BLaER1 treated with 17β-estradiol and CSF1 and Interleukin-3, amounts not matched to agents 10 nM and 100 nM (cell line): ENCODE data around the gene CNOT11.
"Not testable (repeated sequence)": the region's sequence is repeated elsewhere in the genome, so short reads cannot be mapped to it uniquely, and the experiment has no call there.

Experiments
- H3K27ac ChIP-seq, 11 experiments: shearing (Covaris generic); formaldehyde crosslinking; 2 replicates each; pipeline ENCODE4 v1.8.1; 2022
- H3K27me3 ChIP-seq, 11 experiments: shearing (Covaris generic); formaldehyde crosslinking; 2 replicates each; pipeline ENCODE4 v1.8.1; 2022
- H3K36me3 ChIP-seq, 11 experiments: shearing (Covaris generic); formaldehyde crosslinking; 2 replicates each; pipeline ENCODE4 v1.8.1; 2022
- H3K4me1 ChIP-seq, 10 experiments: shearing (Covaris generic); formaldehyde crosslinking; 2 replicates each; pipeline ENCODE4 v1.8.1; 2022
- H3K4me2 ChIP-seq, 11 experiments: shearing (Covaris generic); formaldehyde crosslinking; 2 replicates each; pipeline ENCODE4 v1.8.1; 2022
- H3K4me3 ChIP-seq, 10 experiments: shearing (Covaris generic); formaldehyde crosslinking; 2 replicates each; pipeline ENCODE4 v1.8.1; 2022
- H3K9ac ChIP-seq, 11 experiments: shearing (Covaris generic); formaldehyde crosslinking; 2 replicates each; pipeline ENCODE4 v1.8.1; 2022
- H3K9me3 ChIP-seq, 11 experiments: shearing (Covaris generic); formaldehyde crosslinking; replicated peaks in 1 of 11; 2 replicates each; pipeline ENCODE4 v1.8.1; 2022
- H4K20me1 ChIP-seq, 11 experiments: shearing (Covaris generic); formaldehyde crosslinking; 2 replicates each; pipeline ENCODE4 v1.8.1; 2022
- Cebpa-rat ChIP-seq, 11 experiments: shearing (Covaris generic); IDR thresholded peaks; 2 replicates each; pipeline ENCODE4 v1.8.1; 2022

Gene CNOT11

GRCh38 chr2:101306410-101306809, 53.7 kb downstream of the CNOT11 start:
- Histone ChIP-seq H4K20me1 (peaks cover 52 to 63% (median 60%) of the 10 kb centered on the region in 11 experiments), H3K4me3 (peak overlapping the region; percentile 89 to 99 (median 92))

GRCh38 chr2:101307503-101307902, 54.8 kb downstream of the CNOT11 start:
- Histone ChIP-seq H3K4me1 (peaks cover 43 to 70% (median 56%) of the 10 kb centered on the region in 10 experiments), H3K27me3 (no peaks in the 10 kb centered on the region), H3K27ac (peak overlapping the region; percentile 99 to 100 (median 100)), H4K20me1 (peaks cover 42 to 52% (median 49%) of the 10 kb centered on the region in 11 experiments), H3K4me2 (peak overlapping the region; percentile 78 to 96 (median 91)), H3K4me3 (peak overlapping the region; percentile 89 to 99 (median 92)), H3K9me3 (peaks cover 0 to 8% (median 0%) of the 10 kb centered on the region in 11 experiments; a peak in 6 of 22 replicates), H3K36me3 (peaks cover 41 to 55% (median 51%) of the 10 kb centered on the region in 11 experiments), H3K9ac (peak overlapping the region; percentile 98 to 100 (median 99))
- no peak for TF ChIP-seq Cebpa-rat (IDR thresholded peaks at IDR 0.05)

More at GRCh38 chr2:101306410-101306809, 53.7 kb downstream of the CNOT11 start:
- Histone ChIP-seq H3K9me3 (peaks cover 0 to 8% (median 0%) of the 10 kb centered on the region in 11 experiments; a peak in 6 of 22 replicates), H3K4me1 (peaks cover 43 to 74% (median 58%) of the 10 kb centered on the region in 10 experiments), H3K27me3 (no peaks in the 10 kb centered on the region), H3K27ac (peak overlapping the region; percentile 99 to 100 (median 100)), H3K4me2 (peak overlapping the region; percentile 78 to 96 (median 91)), H3K36me3 (peaks cover 52 to 66% (median 62%) of the 10 kb centered on the region in 11 experiments), H3K9ac (peak overlapping the region; percentile 98 to 100 (median 99))
- TF ChIP-seq Cebpa-rat (IDR thresholded peaks at IDR 0.05), result no peak

- H4K20me1 ChIP-seq, result peaks cover 37 to 47% (median 44%) of the 10 kb centered on the region in 11 experiments
- no peak for TF ChIP-seq Cebpa-rat (IDR thresholded peaks at IDR 0.05)
- peak overlapping the region; percentile 78 to 96 (median 91) for H3K4me2 ChIP-seq
- peak overlapping the region; percentile 98 to 100 (median 99) for H3K9ac ChIP-seq
- H3K36me3 ChIP-seq, result peaks cover 36 to 50% (median 47%) of the 10 kb centered on the region in 11 experiments
- peak overlapping the region; percentile 99 to 100 (median 100) for H3K27ac ChIP-seq
- H3K9me3 ChIP-seq, result peaks cover 0 to 8% (median 0%) of the 10 kb centered on the region in 11 experiments; a peak in 6 of 22 replicates
- peaks cover 43 to 65% (median 53%) of the 10 kb centered on the region in 10 experiments for H3K4me1 ChIP-seq
- no peaks in the 10 kb centered on the region for H3K27me3 ChIP-seq
- peak overlapping the region; percentile 89 to 99 (median 92) for H3K4me3 ChIP-seq
These were observed 55.3 kb downstream of the CNOT11 start for GRCh38 chr2:101307950-101308431.

GRCh38 chr2:101308432-101309210, 55.9 kb downstream of the CNOT11 start, which contains the start of gene RNF149:
RNF149 (minus strand) TSS chr2:101308701; CDS start chr2:101308588, 113 bp downstream.
- Histone ChIP-seq H3K9ac (peak within 1 kb of the TSS; percentile 98 to 100 (median 99)), H3K27me3 (no peaks in the 10 kb centered on the region), H3K27ac (peak within 1 kb of the TSS; percentile 99 to 100 (median 100)), H3K4me1 (peaks cover 39 to 59% (median 49%) of the 10 kb centered on the region in 10 experiments), H3K36me3 (peaks cover 29 to 44% (median 40%) of the 10 kb centered on the region in 11 experiments), H4K20me1 (peaks cover 30 to 41% (median 38%) of the 10 kb centered on the region in 11 experiments), H3K4me2 (peak within 1 kb of the TSS; percentile 78 to 96 (median 91)), H3K9me3 (peaks cover 0 to 8% (median 0%) of the 10 kb centered on the region in 11 experiments; a peak in 6 of 22 replicates), H3K4me3 (peak within 1 kb of the TSS; percentile 89 to 99 (median 92))
- peak; percentile 99 to 100 (median 100) for TF ChIP-seq Cebpa-rat (IDR thresholded peaks at IDR 0.05)

GRCh38 chr2:101310090-101310833, 57.6 kb downstream of the CNOT11 start:
- no peaks in the 10 kb centered on the region for H3K27me3 ChIP-seq
- peak overlapping the region; percentile 50 to 100 (median 99); a peak in 20 of 22 replicates for H3K9ac ChIP-seq
- peak overlapping the region; percentile 47 to 95 (median 78) for H3K4me2 ChIP-seq
- peaks cover 26 to 53% (median 36%) of the 10 kb centered on the region in 10 experiments for H3K4me1 ChIP-seq
- TF ChIP-seq Cebpa-rat (IDR thresholded peaks at IDR 0.05), result no peak
- H3K4me3 ChIP-seq, result no peak overlapping the region; a peak in 1 of 20 replicates
- peaks cover 0 to 8% (median 0%) of the 10 kb centered on the region in 11 experiments; a peak in 6 of 22 replicates for H3K9me3 ChIP-seq
- peaks cover 14 to 25% (median 21%) of the 10 kb centered on the region in 11 experiments for H4K20me1 ChIP-seq
- peak overlapping the region; percentile 99 to 100 (median 100) for H3K27ac ChIP-seq
- peaks cover 15 to 28% (median 24%) of the 10 kb centered on the region in 11 experiments for H3K36me3 ChIP-seq

- no peak for TF ChIP-seq Cebpa-rat (IDR thresholded peaks at IDR 0.05)
- H3K4me2 ChIP-seq, result peak overlapping the region; percentile 17 to 95 (median 74); a peak in 19 of 22 replicates
These were observed 58.4 kb downstream of the CNOT11 start for GRCh38 chr2:101310834-101311695.

GRCh38 chr2:101311696-101312017, 59.0 kb downstream of the CNOT11 start:
- H3K4me2 ChIP-seq, result peak overlapping the region in 10 of 11 experiments; percentile 35 to 95 (median 76); a peak in 19 of 22 replicates

More at GRCh38 chr2:101310834-101311695, 58.4 kb downstream of the CNOT11 start:
- Histone ChIP-seq H3K4me1 (peaks cover 18 to 61% (median 35%) of the 10 kb centered on the region in 10 experiments), H3K9me3 (peaks cover 0 to 8% (median 0%) of the 10 kb centered on the region in 11 experiments; a peak in 6 of 22 replicates), H3K4me3 (no peak overlapping the region), H3K27ac (peak overlapping the region; percentile 99 to 100 (median 100); a peak in 21 of 22 replicates), H3K36me3 (peaks cover 6 to 20% (median 16%) of the 10 kb centered on the region in 11 experiments), H3K9ac (peak overlapping the region in 10 of 11 experiments; percentile 41 to 100 (median 99); a peak in 16 of 22 replicates), H4K20me1 (peaks cover 6 to 17% (median 13%) of the 10 kb centered on the region in 11 experiments), H3K27me3 (no peaks in the 10 kb centered on the region)

GRCh38 chr2:101316568-101316967, 63.9 kb downstream of the CNOT11 start:
- not testable (repeated sequence) for H3K27me3 ChIP-seq, H4K20me1 ChIP-seq, H3K9me3 ChIP-seq, H3K9ac ChIP-seq, H3K27ac ChIP-seq, H3K4me2 ChIP-seq, H3K36me3 ChIP-seq, H3K4me3 ChIP-seq
- H3K4me1 ChIP-seq, result peaks cover 0 to 34% (median 9%) of the 10 kb centered on the region in 10 experiments; a peak in 18 of 20 replicates

More at GRCh38 chr2:101311696-101312017, 59.0 kb downstream of the CNOT11 start:
- peak overlapping the region in 10 of 11 experiments; percentile 99 to 100 (median 100); a peak in 20 of 22 replicates for H3K27ac ChIP-seq
- TF ChIP-seq Cebpa-rat (IDR thresholded peaks at IDR 0.05), result no peak
- H4K20me1 ChIP-seq, result peaks cover 0 to 11% (median 7%) of the 10 kb centered on the region in 11 experiments; a peak in 16 of 22 replicates
- peaks cover 12 to 62% (median 34%) of the 10 kb centered on the region in 10 experiments for H3K4me1 ChIP-seq
- H3K27me3 ChIP-seq, result no peaks in the 10 kb centered on the region
- peak overlapping the region in 4 of 11 experiments; percentile 10 to 100 (median 64); a peak in 7 of 22 replicates for H3K9ac ChIP-seq
- H3K9me3 ChIP-seq, result peaks cover 0 to 8% (median 0%) of the 10 kb centered on the region in 11 experiments; a peak in 6 of 22 replicates
- peaks cover under 1 to 14% (median 10%) of the 10 kb centered on the region in 11 experiments; a peak in 19 of 22 replicates for H3K36me3 ChIP-seq
- H3K4me3 ChIP-seq, result no peak overlapping the region
